H7 (cell line): ENCODE measurements around the gene PAX2. TPM values are rescaled to one million over a fixed set of nuclear protein-coding genes. Genes with fewer than 3 reads are reported as not detected.

Source experiments
- DNase-seq: peaks from one replicate; pipeline ENCODE4 v3.0.0; 2012
- H3K27me3 ChIP-seq: 2 replicates; pipeline ENCODE4 v1.6.0; 2011; ENCODE audit warnings: mild to moderate bottlenecking, low read length; ENCODE audit not compliant: control insufficient read depth, insufficient read depth
- H3K36me3 ChIP-seq: replicated peaks from 2 replicates; pipeline ENCODE4 v1.5.1; 2011; ENCODE audit warnings: low read length; ENCODE audit not compliant: control insufficient read depth, insufficient read depth
- H3K4me3 ChIP-seq: 2 replicates; pipeline ENCODE4 v1.5.1; 2011; ENCODE audit warnings: low read depth, mild to moderate bottlenecking, control low read depth, low read length, moderate library complexity; ENCODE audit not compliant: insufficient read depth
- total RNA-seq: library from RNA; depleted of rRNA; stranded (reverse); fragments of >200 nt; shearing (Covaris generic); gene quantifications from 2 replicates; pipeline ENCODE4 v1.2.3, GENCODE V29; 2014

The PAX2 gene
- total RNA-seq, 1 experiment from 2014 or later: 0.10 TPM

- H3K27me3 ChIP-seq: peaks cover 99% of the 10 kb centered on the region
- no peaks in the 10 kb centered on the region for H3K36me3 ChIP-seq
- DNase-seq: peak; percentile 88
- H3K4me3 ChIP-seq: no peak overlapping the region
Observed at GRCh38 chr10:100828738-100829096, 83.3 kb downstream of the PAX2 start.

- H3K4me3 ChIP-seq: no peak overlapping the region; the same call in 1 of the 2 replicates
- H3K36me3 ChIP-seq: no peaks in the 10 kb centered on the region
- peak; percentile 89 for DNase-seq
- peaks cover 93% of the 10 kb centered on the region for H3K27me3 ChIP-seq
Observed at GRCh38 chr10:100829097-100829870, 83.9 kb downstream of the PAX2 start.

GRCh38 chr10:100829933-100830727 is 84.7 kb downstream of the PAX2 start:
- Histone ChIP-seq H3K27me3 (peaks cover 93% of the 10 kb centered on the region), H3K36me3 (no peaks in the 10 kb centered on the region), H3K4me3 (no peak overlapping the region)
- DNase-seq: peak; percentile 75

GRCh38 chr10:100830728-100831111 is 85.3 kb downstream of the PAX2 start:
- Histone ChIP-seq H3K4me3 (no peak overlapping the region), H3K27me3 (peaks cover 93% of the 10 kb centered on the region), H3K36me3 (no peaks in the 10 kb centered on the region)
- no peak for DNase-seq

GRCh38 chr10:100831742-100832141 is 86.4 kb downstream of the PAX2 start:
- H3K36me3 ChIP-seq: no peaks in the 10 kb centered on the region
- peaks cover 85% of the 10 kb centered on the region for H3K27me3 ChIP-seq
- H3K4me3 ChIP-seq: no peak overlapping the region
- DNase-seq: no peak

GRCh38 chr10:100835810-100836209 is 90.4 kb downstream of the PAX2 start:
- Histone ChIP-seq H3K36me3 (no peaks in the 10 kb centered on the region), H3K4me3 (no peak overlapping the region), H3K27me3 (peaks cover 52% of the 10 kb centered on the region)
- no peak for DNase-seq

GRCh38 chr10:100836891-100837290 is 91.5 kb downstream of the PAX2 start:
- Histone ChIP-seq H3K27me3 (peaks cover 41% of the 10 kb centered on the region), H3K4me3 (no peak overlapping the region), H3K36me3 (no peaks in the 10 kb centered on the region)
- peak; percentile 61 for DNase-seq

GRCh38 chr10:100837300-100837699 is 91.9 kb downstream of the PAX2 start:
- H3K36me3 ChIP-seq: no peaks in the 10 kb centered on the region
- H3K4me3 ChIP-seq: no peak overlapping the region
- no peak for DNase-seq
- H3K27me3 ChIP-seq: peaks cover 37% of the 10 kb centered on the region

- H3K27me3 ChIP-seq: peaks cover 24% of the 10 kb centered on the region
- no peaks in the 10 kb centered on the region for H3K36me3 ChIP-seq
- DNase-seq: no peak
- H3K4me3 ChIP-seq: no peak overlapping the region
Observed at GRCh38 chr10:100838986-100839385, 93.6 kb downstream of the PAX2 start.

- no peaks in the 10 kb centered on the region for H3K36me3 ChIP-seq
- peaks cover 8% of the 10 kb centered on the region for H3K27me3 ChIP-seq
- no peak for DNase-seq
- H3K4me3 ChIP-seq: no peak overlapping the region
Observed at GRCh38 chr10:100841528-100841927, 96.1 kb downstream of the PAX2 start.

GRCh38 chr10:100847440-100847839 is 102.1 kb downstream of the PAX2 start:
- H3K36me3 ChIP-seq: no peaks in the 10 kb centered on the region
- H3K4me3 ChIP-seq: no peak overlapping the region
- no peak for DNase-seq
- peaks cover 12% of the 10 kb centered on the region for H3K27me3 ChIP-seq

- Histone ChIP-seq H3K4me3 (no peak overlapping the region), H3K27me3 (peaks cover 12% of the 10 kb centered on the region), H3K36me3 (no peaks in the 10 kb centered on the region)
- DNase-seq: no peak
Observed at GRCh38 chr10:100848770-100849169, 103.4 kb downstream of the PAX2 start.

GRCh38 chr10:100858261-100858660 is 112.9 kb downstream of the PAX2 start:
- Histone ChIP-seq H3K4me3 (no peak overlapping the region), H3K36me3 (no peaks in the 10 kb centered on the region), H3K27me3 (no peaks in the 10 kb centered on the region; the same call in none of the 2 replicates)
- DNase-seq: no peak

GRCh38 chr10:100858747-100859483 is 113.5 kb downstream of the PAX2 start:
- DNase-seq: no peak
- no peaks in the 10 kb centered on the region; the same call in none of the 2 replicates for H3K27me3 ChIP-seq
- no peaks in the 10 kb centered on the region for H3K36me3 ChIP-seq
- H3K4me3 ChIP-seq: no peak overlapping the region

GRCh38 chr10:100859484-100859763 is 114.0 kb downstream of the PAX2 start:
- DNase-seq: no peak
- Histone ChIP-seq H3K36me3 (no peaks in the 10 kb centered on the region), H3K27me3 (no peaks in the 10 kb centered on the region; the same call in none of the 2 replicates), H3K4me3 (no peak overlapping the region)
